ENCODE data around the gene CPTP.

CPTP gene

DNA sequence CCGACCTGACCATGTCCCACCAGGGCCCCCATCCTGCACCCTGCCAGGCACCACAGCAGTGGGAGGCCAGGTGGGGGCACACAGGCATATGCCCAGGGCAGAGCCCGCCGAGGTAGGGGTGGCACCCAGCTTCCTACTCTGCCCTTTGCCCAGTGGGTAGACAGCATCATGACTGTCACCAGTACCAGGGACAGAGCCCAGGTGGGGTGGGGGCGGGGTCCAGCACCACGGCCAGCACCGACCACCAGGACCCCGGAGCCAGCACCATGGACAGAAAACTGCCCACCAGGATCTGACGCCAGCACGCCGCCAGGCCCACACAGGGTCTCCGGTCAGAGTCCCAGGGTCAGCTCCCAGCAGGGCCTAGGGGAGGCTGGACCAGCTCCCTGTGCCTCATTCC lies 10.2 kb downstream of the CPTP start:
- no peak for DNase-seq (ENCODE audit: low read depth, low spot score)

- no peak for DNase-seq (ENCODE audit: low read depth, low spot score)
Measured at GRCh38 chr1:1335283-1335682, 10.7 kb downstream of the CPTP start.

DNA sequence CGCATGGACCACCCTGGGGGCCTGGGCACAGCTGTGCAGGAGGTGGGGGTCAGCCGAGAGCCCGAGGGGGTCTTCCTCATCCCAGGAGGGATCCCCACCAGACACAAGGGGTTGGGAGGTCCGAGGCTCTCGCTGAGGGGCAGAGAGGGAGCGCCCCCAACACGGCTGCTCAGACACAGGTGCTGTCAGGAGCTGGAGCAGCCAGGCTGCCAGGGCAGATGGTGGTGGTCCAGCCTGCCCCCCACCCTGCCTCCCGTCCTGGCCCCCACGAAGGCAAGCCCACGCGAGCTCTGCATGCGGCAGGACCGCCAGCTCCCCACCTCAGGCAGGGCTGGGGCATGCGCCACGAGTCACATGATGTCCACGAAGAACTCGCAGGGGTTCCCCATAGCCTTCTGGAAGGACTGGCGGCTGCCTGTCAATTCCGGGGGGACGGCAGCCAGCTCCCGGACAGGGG lies 11.2 kb downstream of the CPTP start:
- no peak for DNase-seq (ENCODE audit: low read depth, low spot score)

GRCh38 chr1:1336446-1336845 lies 11.8 kb downstream of the CPTP start:
- no peak for DNase-seq (ENCODE audit: low read depth, low spot score)

DNA sequence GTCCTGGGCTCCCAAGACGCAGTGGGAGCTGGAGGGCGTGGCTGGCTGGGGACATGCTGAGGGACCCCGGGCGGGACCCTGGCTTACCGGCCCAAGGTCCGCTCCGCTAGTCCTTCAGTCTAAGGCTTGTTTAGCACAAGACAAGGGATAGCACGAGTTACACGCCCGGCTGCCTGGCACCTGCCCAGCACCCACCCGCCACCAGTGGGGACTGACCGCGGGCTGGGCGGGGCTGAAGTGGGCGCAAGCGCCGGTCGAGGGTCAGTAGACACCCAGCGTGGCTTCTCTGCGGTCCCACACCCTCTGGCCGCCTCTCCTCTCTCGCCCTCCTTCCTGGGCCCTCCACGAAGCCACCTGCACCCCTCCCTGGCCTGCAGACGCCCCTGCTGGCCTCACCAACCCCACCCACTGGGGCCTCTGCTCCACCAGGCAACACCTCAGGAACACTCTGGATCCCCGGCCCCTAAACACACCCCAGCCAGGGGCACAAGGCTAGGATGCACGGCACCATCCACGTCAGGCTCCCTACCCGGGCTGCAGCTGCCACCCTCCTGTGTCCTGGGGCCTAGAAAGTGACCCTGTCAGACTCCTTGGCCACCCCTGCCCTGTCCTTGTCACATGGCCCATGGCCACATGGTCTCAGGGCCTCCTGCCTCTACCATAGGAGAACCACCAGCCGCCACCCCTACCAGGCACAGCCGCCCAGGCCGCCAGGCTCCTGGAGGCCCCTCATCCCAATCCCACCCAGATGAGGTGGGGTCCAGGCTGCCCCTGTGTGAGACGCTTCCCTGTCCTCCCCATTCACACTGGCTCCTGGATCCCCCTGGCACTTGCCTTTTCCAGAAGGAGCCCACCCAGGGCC lies 12.6 kb downstream of the CPTP start:
- DNase-seq (ENCODE audit: low read depth, low spot score), result no peak

DNA sequence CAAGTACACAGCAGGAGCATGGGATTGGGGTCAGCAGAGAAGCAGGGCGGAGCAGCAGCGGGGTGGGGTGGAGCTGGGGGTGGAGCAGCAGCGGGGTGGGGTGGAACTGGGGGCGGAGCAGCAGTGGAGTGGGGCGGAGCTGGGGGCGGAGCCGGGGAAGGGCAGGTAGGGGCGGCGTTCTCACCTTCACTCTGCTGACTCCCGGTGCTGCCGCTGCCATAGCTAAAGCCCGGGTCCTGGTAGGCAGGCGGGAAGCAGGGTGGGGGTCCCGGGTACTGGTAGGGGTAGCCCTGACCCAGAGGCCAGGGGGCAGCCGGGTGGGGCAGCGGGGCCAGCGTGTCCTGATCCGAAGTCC lies 13.2 kb downstream of the CPTP start:
- no peak for DNase-seq (ENCODE audit: low read depth, low spot score)

DNA sequence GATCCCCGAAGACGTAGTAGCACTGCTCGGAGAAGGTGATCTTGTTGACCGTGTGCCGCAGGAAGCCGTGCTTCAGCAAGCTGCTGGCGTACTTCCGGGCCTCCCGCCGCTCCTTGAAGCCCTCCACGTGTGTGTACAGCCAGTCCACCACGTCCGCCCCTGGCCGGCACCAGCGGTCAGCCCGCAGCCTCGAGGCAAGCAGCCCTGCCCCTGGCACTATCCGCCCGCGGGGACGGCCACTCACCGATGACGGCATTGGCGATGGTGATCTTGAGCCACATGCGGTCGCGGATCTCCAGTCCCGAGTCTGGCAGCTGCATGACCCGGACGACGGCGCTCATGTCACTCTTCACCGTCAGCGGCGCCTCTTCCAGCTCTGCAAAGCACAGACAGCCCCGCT lies 13.7 kb downstream of the CPTP start:
- DNase-seq (ENCODE audit: low read depth, low spot score), result no peak

DNA sequence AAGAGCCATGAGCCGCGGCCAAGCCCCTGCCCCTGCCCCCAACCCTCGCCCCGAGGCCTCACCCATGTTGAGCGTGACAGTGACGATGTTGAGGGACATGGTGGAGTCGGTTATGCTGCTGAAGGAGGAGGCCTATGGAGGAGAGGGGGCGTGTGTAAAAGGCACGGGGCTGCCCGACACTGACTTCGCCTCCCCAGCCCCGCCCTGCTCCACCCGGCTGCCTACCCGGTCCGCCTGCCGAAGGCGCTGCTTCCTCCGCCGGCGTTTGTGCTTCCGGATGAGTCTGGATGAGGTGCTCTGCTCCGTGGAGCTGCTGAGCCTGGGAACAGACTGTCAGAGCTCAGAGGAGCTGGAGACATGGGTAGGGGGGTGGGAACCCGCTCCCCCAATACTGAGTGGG lies 15.6 kb downstream of the CPTP start:
- no peak for DNase-seq (ENCODE audit: low read depth, low spot score)

- no peak for DNase-seq (ENCODE audit: low read depth, low spot score)
Measured at GRCh38 chr1:1340791-1341548, 16.4 kb downstream of the CPTP start.

- no peak for DNase-seq (ENCODE audit: low read depth, low spot score)
Measured at GRCh38 chr1:1341549-1342021, 17.0 kb downstream of the CPTP start.

GRCh38 chr1:1342061-1342562 lies 17.5 kb downstream of the CPTP start:
- no peak for DNase-seq (ENCODE audit: low read depth, low spot score)

GRCh38 chr1:1342584-1343115 lies 18.0 kb downstream of the CPTP start:
- no peak for DNase-seq (ENCODE audit: low read depth, low spot score)

DNA sequence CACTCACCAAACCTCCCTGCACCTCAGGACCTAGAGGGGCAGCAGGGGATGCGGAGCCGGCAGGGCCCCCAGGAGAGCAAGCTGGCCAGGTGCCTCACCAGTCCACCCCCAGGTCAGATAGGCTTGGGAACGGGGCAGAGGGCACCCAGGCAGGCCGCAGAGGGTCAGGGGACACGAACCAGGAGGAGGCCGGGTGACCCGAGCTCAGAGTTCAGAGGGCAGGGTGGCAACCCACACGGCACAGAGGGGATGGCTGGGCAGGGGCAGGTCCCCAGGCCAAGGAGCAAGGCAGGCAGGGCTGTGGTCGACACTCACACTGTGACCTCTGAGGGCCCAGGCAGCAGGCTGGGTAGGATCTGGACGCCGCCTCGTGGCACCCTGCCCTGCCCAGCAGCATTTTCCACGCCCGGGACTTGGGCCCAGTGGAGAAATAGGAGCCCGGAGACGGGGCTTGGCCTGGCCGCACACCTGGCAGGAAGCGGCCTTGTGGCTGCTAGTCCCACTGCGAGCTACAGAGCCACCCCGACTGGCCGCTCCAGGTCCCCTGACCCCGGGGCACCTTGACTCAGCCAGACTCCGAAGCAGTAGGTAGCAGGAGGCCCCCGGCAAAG lies 19.3 kb downstream of the CPTP start:
- no peak for DNase-seq (ENCODE audit: low read depth, low spot score)

GRCh38 chr1:1344655-1345361 lies 20.2 kb downstream of the CPTP start:
- no peak for DNase-seq (ENCODE audit: low read depth, low spot score)

DNA sequence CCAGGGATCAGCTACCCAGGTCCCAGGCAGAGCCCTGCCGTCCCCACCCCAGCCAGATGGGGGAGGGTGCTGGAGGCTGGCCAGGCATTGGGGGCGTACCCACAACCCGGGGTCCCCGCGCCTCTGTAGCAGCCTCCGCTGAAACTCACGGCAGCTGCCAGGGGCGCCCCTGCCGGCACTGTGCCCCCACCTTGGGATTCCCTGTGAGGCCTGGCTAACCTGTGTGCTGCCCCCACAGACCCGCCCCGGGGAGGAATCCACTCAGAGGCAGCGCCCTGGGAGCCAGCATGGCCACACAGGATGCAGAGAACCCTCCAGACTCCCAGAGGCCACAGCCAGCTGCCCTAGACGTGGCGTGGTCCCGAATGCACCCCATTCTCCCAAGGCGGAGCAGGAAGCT lies 20.8 kb downstream of the CPTP start:
- no peak for DNase-seq (ENCODE audit: low read depth, low spot score)

GRCh38 chr1:1345860-1346500 lies 21.4 kb downstream of the CPTP start:
- DNase-seq (ENCODE audit: low read depth, low spot score), result no peak

GRCh38 chr1:1346501-1346890 lies 21.9 kb downstream of the CPTP start:
- DNase-seq (ENCODE audit: low read depth, low spot score), result no peak

GRCh38 chr1:1347026-1347595 lies 22.5 kb downstream of the CPTP start:
- DNase-seq (ENCODE audit: low read depth, low spot score), result no peak

- no peak for DNase-seq (ENCODE audit: low read depth, low spot score)
Measured at GRCh38 chr1:1347663-1348419, 23.2 kb downstream of the CPTP start.

All from smooth muscle cell of the brain vasculature (primary cell).